GM12875 (cell line): ENCODE measurements around the gene DDT.
"Not testable (repeated sequence)": the region's sequence is repeated elsewhere in the genome, so short reads cannot be mapped to it uniquely, and the experiment has no call there.

Source experiments
- H3K4me3 ChIP-seq: one replicate; pipeline ENCODE4 v1.5.1; 2011; ENCODE audit warnings: low read depth, low read length, control low read depth
- CTCF ChIP-seq: IDR thresholded peaks from 2 replicates; pipeline ENCODE4 v1.5.1; 2011; ENCODE audit warnings: low read depth, mild to moderate bottlenecking, control low read depth, inconsistent platforms, low read length, moderate library complexity, borderline replicate concordance; ENCODE audit not compliant: insufficient read depth

The DDT gene

GRCh38 chr22:23956301-23956900 is 17.8 kb downstream of the DDT start:
- TF ChIP-seq CTCF, result peak; percentile 76
- H3K4me3 ChIP-seq, result not testable (repeated sequence)

GRCh38 chr22:23955886-23956285 is 18.4 kb downstream of the DDT start:
- H3K4me3 ChIP-seq, result not testable (repeated sequence)

GRCh38 chr22:23954991-23955305 is 19.3 kb downstream of the DDT start:
- H3K4me3 ChIP-seq, result not testable (repeated sequence)

GRCh38 chr22:23954193-23954990 is 19.8 kb downstream of the DDT start:
- H3K4me3 ChIP-seq, result not testable (repeated sequence)

- H3K4me3 ChIP-seq, result not testable (repeated sequence)
Observed at GRCh38 chr22:23953485-23953884, 20.8 kb downstream of the DDT start.

- H3K4me3 ChIP-seq, result not testable (repeated sequence)
Observed at GRCh38 chr22:23952794-23953405, 21.3 kb downstream of the DDT start.

- not testable (repeated sequence) for H3K4me3 ChIP-seq
Observed at GRCh38 chr22:23951383-23951782, 22.9 kb downstream of the DDT start.

GRCh38 chr22:23949764-23950163 is 24.5 kb downstream of the DDT start:
- H3K4me3 ChIP-seq, result not testable (repeated sequence)

GRCh38 chr22:23947391-23947790 is 26.9 kb downstream of the DDT start:
- not testable (repeated sequence) for H3K4me3 ChIP-seq

GRCh38 chr22:23940166-23940565 is 34.1 kb downstream of the DDT start:
- H3K4me3 ChIP-seq, result not testable (repeated sequence)

- no peak for TF ChIP-seq CTCF
- H3K4me3 ChIP-seq, result no peak overlapping the region
Observed at GRCh38 chr22:23939017-23939357, 35.3 kb downstream of the DDT start.

GRCh38 chr22:23938328-23939016 is 35.8 kb downstream of the DDT start:
- no peak for TF ChIP-seq CTCF
- no peak overlapping the region for H3K4me3 ChIP-seq
